ENCODE data around the gene SOX2.

The SOX2 gene

GRCh38 chr3:181705086-181705480 lies 6.6 kb upstream of the SOX2 start:
- Histone ChIP-seq H3K27me3 (peaks cover 5 to 100% of the 10 kb centered on the region in 2 donors), H3K27ac (no peak overlapping the region), H3K36me3 (no peaks in the 10 kb centered on the region), H3K9me3 (no peaks in the 10 kb centered on the region), H3K4me1 (peaks cover 0 to 22% (median 9%) of the 10 kb centered on the region in 4 donors), H3K4me3 (no peak overlapping the region)
- intact Hi-C loops (cut with DNase I; ENCODE audit: low total_unique reads): no loop called here
- TF ChIP-seq, protein P1, sequence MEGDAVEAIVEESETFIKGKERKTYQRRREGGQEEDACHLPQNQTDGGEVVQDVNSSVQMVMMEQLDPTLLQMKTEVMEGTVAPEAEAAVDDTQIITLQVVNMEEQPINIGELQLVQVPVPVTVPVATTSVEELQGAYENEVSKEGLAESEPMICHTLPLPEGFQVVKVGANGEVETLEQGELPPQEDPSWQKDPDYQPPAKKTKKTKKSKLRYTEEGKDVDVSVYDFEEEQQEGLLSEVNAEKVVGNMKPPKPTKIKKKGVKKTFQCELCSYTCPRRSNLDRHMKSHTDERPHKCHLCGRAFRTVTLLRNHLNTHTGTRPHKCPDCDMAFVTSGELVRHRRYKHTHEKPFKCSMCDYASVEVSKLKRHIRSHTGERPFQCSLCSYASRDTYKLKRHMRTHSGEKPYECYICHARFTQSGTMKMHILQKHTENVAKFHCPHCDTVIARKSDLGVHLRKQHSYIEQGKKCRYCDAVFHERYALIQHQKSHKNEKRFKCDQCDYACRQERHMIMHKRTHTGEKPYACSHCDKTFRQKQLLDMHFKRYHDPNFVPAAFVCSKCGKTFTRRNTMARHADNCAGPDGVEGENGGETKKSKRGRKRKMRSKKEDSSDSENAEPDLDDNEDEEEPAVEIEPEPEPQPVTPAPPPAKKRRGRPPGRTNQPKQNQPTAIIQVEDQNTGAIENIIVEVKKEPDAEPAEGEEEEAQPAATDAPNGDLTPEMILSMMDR (IDR thresholded peaks at IDR 0.05): no peak
- DNase-seq: no peak

DNA sequence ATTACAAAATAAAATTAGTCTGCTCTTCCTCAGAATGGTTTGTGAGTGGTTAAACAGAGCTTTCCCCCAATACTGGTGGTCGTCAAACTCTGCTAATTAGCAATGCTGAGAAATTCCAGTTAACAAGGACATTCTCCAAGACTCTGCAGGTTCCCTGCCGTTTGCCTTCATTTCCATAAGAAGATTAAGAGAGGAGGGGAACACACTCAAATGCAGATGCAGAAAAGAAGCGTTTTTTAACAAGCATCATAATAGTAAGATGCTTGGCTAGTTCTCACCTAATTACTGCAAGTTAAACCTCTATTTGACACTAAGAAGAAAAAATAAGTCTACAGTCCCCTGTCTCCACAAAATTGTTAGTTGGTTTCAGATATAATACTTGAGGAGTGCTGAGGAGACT lies 3.7 kb upstream of the SOX2 start:
- Histone ChIP-seq H3K4me1 (peaks cover 0 to 44% (median 23%) of the 10 kb centered on the region in 4 donors), H3K9me3 (no peaks in the 10 kb centered on the region), H3K27ac (no peak overlapping the region), H3K27me3 (peaks cover 13 to 100% of the 10 kb centered on the region in 2 donors), H3K4me3 (no peak overlapping the region), H3K36me3 (no peaks in the 10 kb centered on the region)
- intact Hi-C loops (cut with DNase I; ENCODE audit: low total_unique reads): no loop called here
- TF ChIP-seq, protein P1 (IDR thresholded peaks at IDR 0.05): no peak
- no peak for DNase-seq

DNA sequence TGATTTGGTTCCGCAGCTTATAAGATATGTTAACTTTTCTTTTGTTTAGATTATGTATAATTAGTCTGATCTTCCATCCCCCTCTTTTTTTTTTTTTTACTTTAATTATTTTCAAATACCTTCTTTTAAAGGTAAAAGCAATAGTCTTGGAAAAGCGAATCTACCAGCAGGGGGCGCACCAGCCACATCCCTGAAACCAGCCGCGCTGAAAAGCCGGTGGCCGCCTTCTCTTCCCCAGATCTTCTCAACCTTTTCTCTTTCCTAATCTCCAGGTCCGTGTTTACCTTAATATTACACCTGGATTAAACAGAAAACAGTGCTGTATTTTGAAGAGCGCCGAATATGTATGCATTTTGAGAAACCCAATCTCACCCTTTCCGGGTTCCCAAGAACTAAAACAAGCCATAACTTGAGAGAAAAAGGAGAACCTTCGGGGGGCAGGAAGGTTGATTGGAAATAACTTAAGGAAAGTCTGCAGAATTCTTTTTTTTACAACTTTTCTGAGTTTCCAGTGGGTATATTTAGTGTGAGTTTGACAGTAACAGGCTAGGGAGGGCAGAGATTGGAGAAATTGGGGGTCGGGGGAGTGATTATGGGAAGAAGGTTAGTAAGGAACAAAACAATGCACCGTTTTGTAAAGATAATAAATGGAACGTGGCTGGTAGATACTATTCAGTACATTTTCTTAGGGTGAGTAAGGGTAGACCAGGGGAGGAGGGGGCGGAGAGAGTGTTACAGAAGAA lies 2.0 kb upstream of the SOX2 start:
- intact Hi-C loops (cut with DNase I; ENCODE audit: low total_unique reads): loop anchor here (5.0 kb wide), 1 partner anchor 978 kb away; no protein-coding TSS in a partner anchor
- H3K27me3 ChIP-seq: peaks cover 10 to 100% of the 10 kb centered on the region in 2 donors
- H3K4me3 ChIP-seq: no peak overlapping the region
- peaks cover 0 to 36% (median 21%) of the 10 kb centered on the region in 4 donors for H3K4me1 ChIP-seq
- TF ChIP-seq, protein P1 (IDR thresholded peaks at IDR 0.05): peak; percentile 54 to 77
- peak in 1 of 2 donors; percentile 44 for DNase-seq
- H3K9me3 ChIP-seq: no peaks in the 10 kb centered on the region
- no peak overlapping the region for H3K27ac ChIP-seq
- no peaks in the 10 kb centered on the region for H3K36me3 ChIP-seq

DNA sequence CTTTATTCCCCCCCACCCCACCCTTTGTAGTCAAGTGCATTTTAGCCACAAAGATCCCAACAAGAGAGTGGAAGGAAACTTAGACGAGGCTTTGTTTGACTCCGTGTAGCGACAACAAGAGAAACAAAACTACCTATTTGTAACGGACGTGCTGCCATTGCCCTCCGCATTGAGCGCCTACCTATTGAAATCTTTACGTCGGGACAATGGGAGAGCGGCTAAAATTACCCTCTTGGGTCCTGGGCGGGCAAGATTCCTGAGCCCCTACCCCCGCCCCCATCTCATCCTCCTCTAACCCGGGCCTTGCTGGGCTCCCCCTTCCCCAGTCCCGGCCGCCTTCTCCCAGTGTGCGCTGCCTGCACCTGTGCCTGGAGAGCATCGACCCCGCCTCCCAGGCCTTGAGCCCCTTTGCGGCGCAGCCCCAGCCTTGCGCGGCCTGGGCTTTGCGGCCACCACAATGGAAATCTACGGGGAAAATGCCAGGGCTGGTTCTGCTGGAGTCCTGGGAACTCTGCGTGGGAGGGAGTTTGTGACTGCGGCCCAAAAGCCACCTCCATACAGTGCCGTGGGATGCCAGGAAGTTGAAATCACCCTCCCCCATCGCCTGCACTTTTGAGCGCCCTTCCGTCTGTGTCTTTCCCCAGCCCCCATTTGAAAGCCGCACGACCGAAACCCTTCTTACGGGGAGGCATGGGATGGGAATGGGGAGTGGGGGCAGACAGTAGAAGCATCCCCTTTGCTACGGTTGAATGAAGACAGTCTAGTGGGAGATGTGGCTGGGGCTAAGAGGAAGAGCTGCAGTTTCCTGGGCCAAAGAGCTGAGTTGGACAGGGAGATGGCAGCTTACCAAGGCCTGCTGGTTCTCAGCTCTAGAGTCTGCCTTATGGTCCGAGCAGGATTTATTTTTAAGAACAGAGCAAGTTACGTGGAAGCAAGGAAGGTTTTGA lies 1.1 kb upstream of the SOX2 start:
- no peak for DNase-seq
- no peak overlapping the region for H3K27ac ChIP-seq
- intact Hi-C loops (cut with DNase I; ENCODE audit: low total_unique reads): loop anchor here (5.0 kb wide), 1 partner anchor 977 kb away; no protein-coding TSS in a partner anchor

DNA sequence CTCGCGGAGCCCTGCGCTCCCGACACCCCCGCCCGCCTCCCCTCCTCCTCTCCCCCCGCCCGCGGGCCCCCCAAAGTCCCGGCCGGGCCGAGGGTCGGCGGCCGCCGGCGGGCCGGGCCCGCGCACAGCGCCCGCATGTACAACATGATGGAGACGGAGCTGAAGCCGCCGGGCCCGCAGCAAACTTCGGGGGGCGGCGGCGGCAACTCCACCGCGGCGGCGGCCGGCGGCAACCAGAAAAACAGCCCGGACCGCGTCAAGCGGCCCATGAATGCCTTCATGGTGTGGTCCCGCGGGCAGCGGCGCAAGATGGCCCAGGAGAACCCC lies 464 bp downstream of the SOX2 start:
- TF ChIP-seq, protein P1 (IDR thresholded peaks at IDR 0.05): no peak
- peaks cover 13 to 99% of the 10 kb centered on the region in 2 donors for H3K27me3 ChIP-seq
- no peaks in the 10 kb centered on the region for H3K36me3 ChIP-seq
- no peak overlapping the region for H3K27ac ChIP-seq
- intact Hi-C loops (cut with DNase I; ENCODE audit: low total_unique reads): loop anchor here (5.0 kb wide), 1 partner anchor 975 kb away; no protein-coding TSS in a partner anchor
- no peak for DNase-seq
- H3K4me3 ChIP-seq: peak overlapping the region; percentile 27 to 38
- H3K4me1 ChIP-seq: peaks cover 0 to 32% (median 21%) of the 10 kb centered on the region in 4 donors
- H3K9me3 ChIP-seq: no peaks in the 10 kb centered on the region

More for the DNA sequence above, 1.1 kb upstream of the SOX2 start:
- TF ChIP-seq, protein P1 (IDR thresholded peaks at IDR 0.05): no peak
- H3K4me1 ChIP-seq: peaks cover 0 to 32% (median 21%) of the 10 kb centered on the region in 4 donors
- no peak overlapping the region for H3K4me3 ChIP-seq
- no peaks in the 10 kb centered on the region for H3K9me3 ChIP-seq
- peaks cover 11 to 99% of the 10 kb centered on the region in 2 donors for H3K27me3 ChIP-seq
- no peaks in the 10 kb centered on the region for H3K36me3 ChIP-seq

Measured in tibial artery (tissue), 4 donors.